WTC11 (cell line): ENCODE measurements around the gene MFSD11. TPM values are rescaled to one million over a fixed set of nuclear protein-coding genes. Genes with fewer than 3 reads are reported as not detected.
A peak's percentile ranks its signal among the peaks of the same experiment; 100 is the strongest.

Source experiments
- ATAC-seq: fragments of 200-7000 bp; cut with Tn5 transposase; 2 replicates; pipeline ENCODE4 v1.10.0; 2021; ENCODE audit warnings: mild to moderate bottlenecking, moderate library complexity
- CTCF ChIA-PET: fragments of 300-600 bp; sonication (Branson Sonifier 250); formaldehyde crosslinking; loops from one replicate; lab custom pipeline; 2021; ENCODE audit warnings: antibody characterized with exemption; lab: Charles Lee
- POLR2A ChIA-PET: fragments of 350-600 bp; sonication (Branson Sonifier 250); formaldehyde crosslinking; loops from one replicate; lab custom pipeline; 2021; ENCODE audit warnings: antibody characterized with exemption; lab: Charles Lee
- DNase-seq: peaks from one replicate; pipeline ENCODE4 v3.0.0; 2021; ENCODE audit warnings: low spot score
- H3K27ac Mint-ChIP-seq: 2 replicates; pipeline ENCODE4 v1.8.0; 2021; ENCODE audit warnings: mixed read lengths
- H3K27me3 Mint-ChIP-seq: 2 replicates; pipeline ENCODE4 v1.8.0; 2021; ENCODE audit warnings: low read depth, mild to moderate bottlenecking, moderate library complexity, mixed read lengths
- H3K36me3 Mint-ChIP-seq: 2 replicates; pipeline ENCODE4 v1.8.0; 2021; ENCODE audit warnings: mixed read lengths
- H3K4me1 Mint-ChIP-seq: 2 replicates; pipeline ENCODE4 v1.8.0; 2022; ENCODE audit warnings: mixed read lengths
- H3K4me3 Mint-ChIP-seq: 2 replicates; pipeline ENCODE4 v1.8.0; 2021; ENCODE audit warnings: mild to moderate bottlenecking, moderate library complexity, mixed read lengths
- H3K9me3 Mint-ChIP-seq: 2 replicates; pipeline ENCODE4 v1.8.0; 2021; ENCODE audit warnings: mixed read lengths
- ATF1 ChIP-seq: sonication (generic); formaldehyde crosslinking; IDR thresholded peaks from 2 replicates; pipeline ENCODE4 v1.8.1; 2023; ENCODE audit warnings: mild to moderate bottlenecking, moderate library complexity, missing genetic modification reagents
- ATF6 ChIP-seq: sonication (generic); formaldehyde crosslinking; IDR thresholded peaks from 2 replicates; pipeline ENCODE4 v1.8.1; 2023; ENCODE audit warnings: mild to moderate bottlenecking, missing genetic modification reagents
- CBFB ChIP-seq: sonication (generic); formaldehyde crosslinking; IDR thresholded peaks from 2 replicates; pipeline ENCODE4 v1.8.1; 2022; ENCODE audit warnings: mild to moderate bottlenecking, low read depth, missing genetic modification reagents
- E2F4 ChIP-seq: sonication (generic); formaldehyde crosslinking; IDR thresholded peaks from 2 replicates; pipeline ENCODE4 v1.8.1; 2022; ENCODE audit warnings: low read depth, mild to moderate bottlenecking, moderate library complexity, missing genetic modification reagents, borderline replicate concordance
- ETV6 ChIP-seq: sonication (generic); formaldehyde crosslinking; IDR thresholded peaks from 2 replicates; pipeline ENCODE4 v1.8.1; 2022; ENCODE audit warnings: mild to moderate bottlenecking, missing genetic modification reagents
- FOXP1 ChIP-seq: sonication (generic); formaldehyde crosslinking; IDR thresholded peaks from 2 replicates; pipeline ENCODE4 v1.8.0; 2022; ENCODE audit warnings: missing genetic modification reagents, mild to moderate bottlenecking, moderate library complexity, borderline replicate concordance
- GTF2I ChIP-seq: fragments of 250-450 bp; sonication (Bioruptor Pico); conservative IDR thresholded peaks from 2 replicates; pipeline ENCODE4 v1.4.0; 2021; ENCODE audit warnings: mild to moderate bottlenecking
- JUN ChIP-seq: sonication (generic); formaldehyde crosslinking; IDR thresholded peaks from 2 replicates; pipeline ENCODE4 v1.8.0; 2023; ENCODE audit warnings: mild to moderate bottlenecking, missing genetic modification reagents
- MXD4 ChIP-seq: fragments of 250-450 bp; sonication (Bioruptor Pico); IDR thresholded peaks from 2 replicates; pipeline ENCODE4 v1.8.0; 2021; ENCODE audit warnings: mild to moderate bottlenecking, moderate library complexity, borderline replicate concordance
- NR2C2 ChIP-seq: sonication (generic); formaldehyde crosslinking; IDR thresholded peaks from 2 replicates; pipeline ENCODE4 v1.8.0; 2022; ENCODE audit warnings: mild to moderate bottlenecking, missing genetic modification reagents
- NR3C1 ChIP-seq: sonication (generic); formaldehyde crosslinking; conservative IDR thresholded peaks from 2 replicates; pipeline ENCODE4 v1.8.1; 2023; ENCODE audit warnings: low read depth, mild to moderate bottlenecking, missing genetic modification reagents
- SMAD4 ChIP-seq: sonication (generic); formaldehyde crosslinking; IDR thresholded peaks from 2 replicates; pipeline ENCODE4 v1.8.0; 2022; ENCODE audit warnings: mild to moderate bottlenecking, missing genetic modification reagents
- SP1 ChIP-seq: sonication (generic); formaldehyde crosslinking; conservative IDR thresholded peaks from 2 replicates; pipeline ENCODE4 v1.8.1; 2022; ENCODE audit warnings: missing genetic modification reagents
- TP53 ChIP-seq: sonication (generic); formaldehyde crosslinking; IDR thresholded peaks from 2 replicates; pipeline ENCODE4 v1.8.1; 2023; ENCODE audit warnings: mild to moderate bottlenecking, missing genetic modification reagents
- USF2 ChIP-seq: sonication (generic); formaldehyde crosslinking; IDR thresholded peaks from 2 replicates; pipeline ENCODE4 v1.8.1; 2023; ENCODE audit warnings: mild to moderate bottlenecking, missing genetic modification reagents, moderate library complexity
- ZMAT4 ChIP-seq: fragments of 250-450 bp; sonication (Bioruptor Pico); IDR thresholded peaks from 2 replicates; pipeline ENCODE4 v1.9.0; 2021; ENCODE audit warnings: mild to moderate bottlenecking
- ZNF232 ChIP-seq: sonication (generic); formaldehyde crosslinking; IDR thresholded peaks from 2 replicates; pipeline ENCODE4 v1.8.0; 2022; ENCODE audit warnings: mild to moderate bottlenecking, missing genetic modification reagents
- ZNF263 ChIP-seq: sonication (generic); formaldehyde crosslinking; IDR thresholded peaks from 2 replicates; pipeline ENCODE4 v1.8.1; 2022; ENCODE audit warnings: low read depth, mild to moderate bottlenecking, moderate library complexity, missing genetic modification reagents
- ZNF317 ChIP-seq: sonication (generic); formaldehyde crosslinking; IDR thresholded peaks from 2 replicates; pipeline ENCODE4 v1.8.1; 2023; ENCODE audit warnings: low read depth, mild to moderate bottlenecking, moderate library complexity, missing genetic modification reagents, borderline replicate concordance
- ZNF396 ChIP-seq: fragments of 250-450 bp; sonication (Bioruptor Pico); IDR thresholded peaks from 2 replicates; pipeline ENCODE4 v1.8.0; 2021; ENCODE audit warnings: mild to moderate bottlenecking, moderate library complexity, borderline replicate concordance
- total RNA-seq: library from RNA; stranded (reverse); gene quantifications from 3 replicates; pipeline ENCODE4 v1.2.3, GENCODE V29; 2021
- TF ChIP-seq, protein P1 (sequence below): sonication (generic); formaldehyde crosslinking; conservative IDR thresholded peaks from 2 replicates; pipeline ENCODE4 v1.8.1; 2022; ENCODE audit warnings: mild to moderate bottlenecking, missing genetic modification reagents
- TF ChIP-seq, protein P2 (sequence below): fragments of 250-450 bp; sonication (Bioruptor Pico); conservative IDR thresholded peaks from 2 replicates; pipeline ENCODE4 v1.9.0; 2021; ENCODE audit warnings: mild to moderate bottlenecking

MFSD11 gene
- total RNA-seq, 1 experiment from 2014 or later = 16.6 TPM

- CTCF ChIA-PET = interaction anchor here (0.6 to 1.8 kb wide), 8 partner anchors 9 to 178 kb away, joined by 3 to 11 read pairs (median 4); partner anchors contain the start of gene MXRA7
These were observed 37.1 kb upstream of the MFSD11 start for GRCh38 chr17:76700617-76701470.

GRCh38 chr17:76701471-76701967 lies 36.4 kb upstream of the MFSD11 start:
- DNase-seq (no peak), ATAC-seq (no peak)
- CTCF ChIA-PET = interaction anchor here (0.6 to 1.8 kb wide), 8 partner anchors 8 to 179 kb away, joined by 3 to 11 read pairs (median 4); partner anchors contain the start of gene MXRA7
- no peak for TF ChIP-seq CBFB (CRISPR knock-in tag)
- TF ChIP-seq NR3C1 (CRISPR knock-in tag) = no peak
- TF ChIP-seq JUN (CRISPR knock-in tag) = no peak
- TF ChIP-seq NR2C2 (CRISPR knock-in tag) = no peak
- TF ChIP-seq, protein P1, sequence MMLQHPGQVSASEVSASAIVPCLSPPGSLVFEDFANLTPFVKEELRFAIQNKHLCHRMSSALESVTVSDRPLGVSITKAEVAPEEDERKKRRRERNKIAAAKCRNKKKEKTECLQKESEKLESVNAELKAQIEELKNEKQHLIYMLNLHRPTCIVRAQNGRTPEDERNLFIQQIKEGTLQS (CRISPR knock-in tag) = no peak
- no peak for TF ChIP-seq FOXP1 (CRISPR knock-in tag)
- TF ChIP-seq ZNF232 = no peak
- no peak for TF ChIP-seq ZNF263 (CRISPR knock-in tag)
- POLR2A ChIA-PET = no interaction called here
- H3K27me3 Mint-ChIP-seq = no peaks in the 10 kb centered on the region
- H3K36me3 Mint-ChIP-seq = no peaks in the 10 kb centered on the region
- H3K27ac Mint-ChIP-seq = peak overlapping the region; percentile 87
- H3K4me3 Mint-ChIP-seq = no peak overlapping the region
- peaks cover 46% of the 10 kb centered on the region for H3K4me1 Mint-ChIP-seq
- H3K9me3 Mint-ChIP-seq = no peaks in the 10 kb centered on the region

More at GRCh38 chr17:76700617-76701470, 37.1 kb upstream of the MFSD11 start:
- Mint-ChIP-seq H3K4me3 (no peak overlapping the region), H3K27me3 (no peaks in the 10 kb centered on the region), H3K4me1 (peaks cover 46% of the 10 kb centered on the region), H3K27ac (peak overlapping the region; percentile 87), H3K9me3 (no peaks in the 10 kb centered on the region), H3K36me3 (no peaks in the 10 kb centered on the region)
- ATAC-seq (peak; percentile 61), DNase-seq (peak; percentile 41)
- POLR2A ChIA-PET = no interaction called here
- TF ChIP-seq, protein P2, sequence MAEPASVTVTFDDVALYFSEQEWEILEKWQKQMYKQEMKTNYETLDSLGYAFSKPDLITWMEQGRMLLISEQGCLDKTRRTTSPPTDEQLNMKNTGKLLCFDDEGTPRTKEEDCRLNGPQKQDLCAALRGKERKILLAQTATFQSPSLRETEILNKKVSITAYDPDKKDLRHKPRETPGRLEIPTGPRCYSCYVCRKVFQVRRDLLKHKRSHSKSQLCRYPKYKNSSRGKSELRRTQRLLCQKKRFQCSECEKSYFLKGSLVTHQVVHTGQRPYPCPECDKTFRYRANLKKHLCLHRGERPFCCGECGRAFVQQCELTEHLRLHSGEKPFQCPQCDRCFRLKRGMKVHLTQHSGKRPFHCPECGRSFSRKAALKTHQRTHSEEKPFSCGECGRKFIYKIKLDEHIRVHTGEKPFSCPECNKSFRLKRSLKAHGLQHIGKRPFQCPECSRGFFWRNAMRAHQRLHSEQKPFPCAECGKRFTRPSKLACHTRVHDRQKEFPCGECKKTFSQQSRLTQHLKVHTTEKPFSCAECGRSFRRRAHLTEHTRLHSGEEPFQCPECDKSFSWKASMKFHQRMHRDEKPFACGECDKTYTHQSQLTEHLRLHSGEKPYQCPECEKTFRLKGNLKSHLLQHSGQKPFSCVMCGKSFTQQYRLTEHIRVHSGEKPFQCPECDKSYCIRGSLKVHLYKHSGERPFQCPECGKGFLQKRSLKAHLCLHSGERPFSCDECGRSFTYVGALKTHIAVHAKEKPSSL (CRISPR knock-in tag) = no peak
- TF ChIP-seq USF2 (CRISPR knock-in tag) = no peak

GRCh38 chr17:76702076-76702475 lies 35.8 kb upstream of the MFSD11 start:
- H3K9me3 Mint-ChIP-seq = no peaks in the 10 kb centered on the region
- ATAC-seq (no peak), DNase-seq (no peak)
- CTCF ChIA-PET = interaction anchor here (0.8 to 1.8 kb wide), 5 partner anchors 13 to 179 kb away, joined by 4 to 11 read pairs (median 5); no protein-coding TSS in a partner anchor
- H3K4me1 Mint-ChIP-seq = peaks cover 43% of the 10 kb centered on the region
- no peak overlapping the region for H3K4me3 Mint-ChIP-seq
- peak overlapping the region; percentile 44; the same call in 1 of the 2 replicates for H3K27ac Mint-ChIP-seq
- peaks cover 3% of the 10 kb centered on the region; the same call in 1 of the 2 replicates for H3K36me3 Mint-ChIP-seq
- H3K27me3 Mint-ChIP-seq = no peaks in the 10 kb centered on the region
- POLR2A ChIA-PET = no interaction called here
- TF ChIP-seq TP53 = no peak
- TF ChIP-seq ZNF396 = no peak
- no peak for TF ChIP-seq ZNF317 (CRISPR knock-in tag)
- TF ChIP-seq SP1 (CRISPR knock-in tag) = no peak
- TF ChIP-seq GTF2I (CRISPR knock-in tag) = no peak
- no peak for TF ChIP-seq SMAD4 (CRISPR knock-in tag)
- TF ChIP-seq ETV6 (CRISPR knock-in tag) = no peak
- no peak for TF ChIP-seq ZMAT4 (CRISPR knock-in tag)
- no peak for TF ChIP-seq MXD4 (CRISPR knock-in tag)
- TF ChIP-seq ATF6 (CRISPR knock-in tag) = no peak
- no peak for TF ChIP-seq ATF1 (CRISPR knock-in tag)
- no peak for TF ChIP-seq E2F4
